Activated CD8-positive, alpha-beta T cell treated with anti-CD3 and anti-CD28 coated beads, Interleukin-2, amount 10 ng/mL, durations not matched to agents 7 days and 5 days (primary cell): Measurements from ENCODE around the gene HIP1R. TPM values are rescaled to one million over a fixed set of nuclear protein-coding genes. Genes with fewer than 3 reads are reported as not detected.
"Not testable (repeated sequence)": the region's sequence is repeated elsewhere in the genome, so short reads cannot be mapped to it uniquely, and the experiment has no call there.

Experiments
- ATAC-seq: fragments of 150-1000 bp; cut with Tn5 transposase; one replicate; pipeline ENCODE4 v1.10.0; 2021; ENCODE audit warnings: moderate library complexity
- CTCF ChIA-PET: fragments of 350-600 bp; sonication (Branson Sonifier 250); formaldehyde crosslinking; loops from one replicate; lab custom pipeline; 2021; ENCODE audit warnings: antibody characterized with exemption; lab: Charles Lee
- POLR2A ChIA-PET: fragments of 350-600 bp; sonication (Branson Sonifier 250); formaldehyde crosslinking; loops from one replicate; lab custom pipeline; 2021; ENCODE audit warnings: antibody characterized with exemption; lab: Charles Lee
- DNase-seq: peaks from one replicate; pipeline ENCODE4 v3.0.0-alpha.2; 2020
- H3K27ac Mint-ChIP-seq: one replicate; pipeline ENCODE4 v1.8.0; 2021; ENCODE audit warnings: mild to moderate bottlenecking, mixed read lengths
- H3K27me3 Mint-ChIP-seq: one replicate; pipeline ENCODE4 v1.8.0; 2021; ENCODE audit warnings: low read depth, mixed read lengths
- H3K36me3 Mint-ChIP-seq: one replicate; pipeline ENCODE4 v1.8.0; 2021; ENCODE audit warnings: low read depth, mixed read lengths
- H3K4me1 Mint-ChIP-seq: one replicate; pipeline ENCODE4 v1.8.0; 2021; ENCODE audit warnings: low read depth, mixed read lengths
- H3K4me3 Mint-ChIP-seq: one replicate; pipeline ENCODE4 v1.8.0; 2021; ENCODE audit warnings: mild to moderate bottlenecking, mixed read lengths
- H3K9me3 Mint-ChIP-seq: one replicate; pipeline ENCODE4 v1.8.0; 2022; ENCODE audit warnings: mixed read lengths; ENCODE audit not compliant: insufficient read depth
- total RNA-seq, 2 experiments: library from RNA; stranded (reverse); gene quantifications; one replicate each; pipeline ENCODE4 v1.2.3, GENCODE V29; 2021

Gene HIP1R
- total RNA-seq, 2 experiments from 2014 or later: 36.2 to 37.4 TPM

GRCh38 chr12:122884860-122885259 lies 49.6 kb downstream of the HIP1R start:
- ChIA-PET CTCF (no interaction called here), POLR2A (no interaction called here)
- ATAC-seq: no peak
- H3K9me3 Mint-ChIP-seq: peaks cover 4% of the 10 kb centered on the region
- peaks cover 25% of the 10 kb centered on the region for H3K36me3 Mint-ChIP-seq
- no peak overlapping the region for H3K4me3 Mint-ChIP-seq
- no peak for DNase-seq
- H3K4me1 Mint-ChIP-seq: peaks cover 85% of the 10 kb centered on the region
- no peak overlapping the region for H3K27ac Mint-ChIP-seq
- H3K27me3 Mint-ChIP-seq: no peaks in the 10 kb centered on the region

GRCh38 chr12:122886161-122886560 lies 50.9 kb downstream of the HIP1R start:
- Mint-ChIP-seq H3K27me3 (no peaks in the 10 kb centered on the region), H3K4me1 (peaks cover 85% of the 10 kb centered on the region), H3K4me3 (no peak overlapping the region), H3K9me3 (peaks cover 4% of the 10 kb centered on the region), H3K27ac (no peak overlapping the region), H3K36me3 (peaks cover 18% of the 10 kb centered on the region)
- no peak for ATAC-seq
- POLR2A ChIA-PET: interaction anchor here (1.1 to 1.7 kb wide), 2 partner anchors 12 to 23 kb away, joined by 3 to 5 read pairs; no protein-coding TSS in a partner anchor
- DNase-seq: no peak
- CTCF ChIA-PET: interaction anchor here (1.0 to 1.3 kb wide), 3 partner anchors 9 to 25 kb away, joined by 3 read pairs; no protein-coding TSS in a partner anchor

DNA sequence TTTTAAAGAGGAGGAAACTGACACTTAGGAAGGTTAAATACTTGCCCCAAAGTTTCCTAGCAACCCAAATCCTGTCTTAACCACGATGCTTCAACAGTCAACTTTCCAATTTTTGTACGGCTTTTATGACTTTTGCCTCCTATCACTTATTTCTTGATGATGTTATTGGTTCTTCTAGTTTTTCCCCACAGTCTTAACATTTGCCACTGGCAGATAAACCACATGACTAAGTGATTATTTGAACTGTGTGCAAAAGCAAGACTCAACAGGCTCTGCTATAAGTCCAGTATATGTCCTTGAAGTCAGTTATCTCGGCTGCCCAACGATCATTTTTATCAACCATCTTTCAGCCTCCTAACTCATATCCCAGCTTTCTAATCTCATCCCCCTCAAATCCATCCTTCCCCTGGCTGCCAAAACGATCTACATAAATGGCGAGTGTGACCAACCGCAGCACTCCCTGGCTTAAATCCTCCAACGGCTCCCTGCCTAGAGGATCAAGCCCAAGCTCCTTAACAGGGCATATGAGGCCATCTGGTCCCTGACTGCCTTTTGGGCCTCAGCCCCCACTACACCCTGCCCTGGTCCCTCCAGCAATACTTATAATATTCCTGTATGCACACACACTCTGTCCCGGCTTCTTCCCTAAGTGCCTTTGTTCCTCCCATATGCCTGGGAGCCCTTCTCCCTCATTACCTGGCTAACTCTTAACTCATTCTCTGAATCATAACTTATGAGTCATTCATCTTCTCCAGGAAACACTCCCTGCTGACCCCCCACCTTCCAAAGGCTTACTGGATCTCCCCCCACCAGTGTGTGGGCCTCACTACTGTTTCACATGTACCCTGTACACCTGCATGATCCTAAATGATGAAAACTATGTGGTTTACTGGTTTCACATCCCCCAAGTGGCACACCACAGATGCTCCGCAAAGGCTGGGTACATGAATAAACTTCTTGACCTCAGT lies 51.9 kb downstream of the HIP1R start:
- peaks cover 4% of the 10 kb centered on the region for H3K9me3 Mint-ChIP-seq
- DNase-seq (peak; percentile 68), ATAC-seq (peak; percentile 45)
- peak overlapping the region; percentile 96 for H3K27ac Mint-ChIP-seq
- H3K4me3 Mint-ChIP-seq: peak overlapping the region; percentile 77
- H3K36me3 Mint-ChIP-seq: peaks cover 18% of the 10 kb centered on the region
- peaks cover 86% of the 10 kb centered on the region for H3K4me1 Mint-ChIP-seq
- CTCF ChIA-PET: interaction anchor here (1.1 to 2.4 kb wide), 6 partner anchors 9 to 66 kb away, joined by 3 to 18 read pairs (median 7); partner anchors contain the start of gene HIP1R
- POLR2A ChIA-PET: interaction anchor here (0.6 to 1.8 kb wide), 5 partner anchors 9 to 157 kb away, joined by 3 to 10 read pairs (median 5); partner anchors contain the start of gene VPS37B
- H3K27me3 Mint-ChIP-seq: no peaks in the 10 kb centered on the region

- POLR2A ChIA-PET: interaction anchor here (1.6 to 1.8 kb wide), 2 partner anchors 8 to 10 kb away, joined by 7 to 10 read pairs; partner anchors contain the start of gene VPS37B
- Mint-ChIP-seq H3K27ac (peak overlapping the region; percentile 96), H3K4me1 (peaks cover 86% of the 10 kb centered on the region), H3K4me3 (peak overlapping the region; percentile 77), H3K9me3 (peaks cover 4% of the 10 kb centered on the region), H3K27me3 (no peaks in the 10 kb centered on the region), H3K36me3 (peaks cover 22% of the 10 kb centered on the region)
- CTCF ChIA-PET: interaction anchor here (0.6 to 2.4 kb wide), 10 partner anchors 8 to 94 kb away, joined by 3 to 18 read pairs (median 7); partner anchors contain the start of gene HIP1R
- ATAC-seq (peak; percentile 24), DNase-seq (no peak)
Observed at GRCh38 chr12:122887819-122888212, 52.6 kb downstream of the HIP1R start.

DNA sequence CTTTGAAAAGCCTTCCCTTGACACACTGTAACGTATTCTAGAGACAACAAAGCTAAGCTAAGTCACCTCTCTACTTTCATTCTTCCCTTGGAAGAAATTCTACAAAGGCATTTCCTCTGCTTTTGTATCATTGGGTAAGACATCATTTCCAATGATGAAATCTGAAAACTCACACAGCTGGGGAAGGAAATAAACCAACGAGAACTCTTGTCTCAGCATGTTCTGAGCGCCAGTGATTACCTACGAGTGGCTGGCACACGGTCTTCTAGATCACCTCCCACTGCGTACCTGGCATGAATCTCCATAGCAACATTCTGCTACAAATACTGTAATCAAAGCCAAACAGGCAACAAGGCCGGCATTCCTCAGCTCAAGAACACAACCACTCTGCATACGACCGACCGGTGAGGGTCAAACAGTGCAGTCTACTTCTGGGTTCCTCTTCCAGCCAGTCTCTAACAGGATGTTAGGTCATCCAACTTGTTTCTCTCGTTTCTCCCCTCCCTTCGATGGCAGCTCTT lies 53.0 kb downstream of the HIP1R start:
- H3K4me1 Mint-ChIP-seq: peaks cover 84% of the 10 kb centered on the region
- peak; percentile 78 for ATAC-seq
- DNase-seq: peak; percentile 63
- H3K9me3 Mint-ChIP-seq: peaks cover 4% of the 10 kb centered on the region
- no peaks in the 10 kb centered on the region for H3K27me3 Mint-ChIP-seq
- CTCF ChIA-PET: interaction anchor here (0.6 to 2.4 kb wide), 10 partner anchors 8 to 94 kb away, joined by 3 to 18 read pairs (median 7); partner anchors contain the start of gene HIP1R
- POLR2A ChIA-PET: interaction anchor here (1.5 to 1.8 kb wide), 3 partner anchors 8 to 78 kb away, joined by 6 to 10 read pairs (median 7); partner anchors contain the start of genes ABCB9 and VPS37B
- peaks cover 21% of the 10 kb centered on the region for H3K36me3 Mint-ChIP-seq
- peak overlapping the region; percentile 96 for H3K27ac Mint-ChIP-seq
- peak overlapping the region; percentile 77 for H3K4me3 Mint-ChIP-seq

- ATAC-seq (no peak), DNase-seq (no peak)
- CTCF ChIA-PET: interaction anchor here (0.8 to 2.4 kb wide), 9 partner anchors 8 to 63 kb away, joined by 3 to 18 read pairs (median 5); no protein-coding TSS in a partner anchor
- H3K9me3 Mint-ChIP-seq: no peaks in the 10 kb centered on the region
- no peaks in the 10 kb centered on the region for H3K27me3 Mint-ChIP-seq
- POLR2A ChIA-PET: interaction anchor here (1.2 to 1.5 kb wide), 2 partner anchors 8 to 76 kb away, joined by 3 to 6 read pairs; partner anchors contain the start of gene ABCB9
- peak overlapping the region; percentile 21 for H3K27ac Mint-ChIP-seq
- H3K4me3 Mint-ChIP-seq: peak overlapping the region; percentile 6
- H3K36me3 Mint-ChIP-seq: peaks cover 19% of the 10 kb centered on the region
- H3K4me1 Mint-ChIP-seq: peaks cover 88% of the 10 kb centered on the region
Observed at GRCh38 chr12:122889761-122890520, 54.7 kb downstream of the HIP1R start.

GRCh38 chr12:122891661-122892525 lies 56.6 kb downstream of the HIP1R start:
- peaks cover 90% of the 10 kb centered on the region for H3K4me1 Mint-ChIP-seq
- no peak for ATAC-seq
- no peaks in the 10 kb centered on the region for H3K27me3 Mint-ChIP-seq
- POLR2A ChIA-PET: no interaction called here
- no peak overlapping the region for H3K4me3 Mint-ChIP-seq
- peaks cover 25% of the 10 kb centered on the region for H3K36me3 Mint-ChIP-seq
- no peak overlapping the region for H3K27ac Mint-ChIP-seq
- DNase-seq: no peak
- peaks cover 5% of the 10 kb centered on the region for H3K9me3 Mint-ChIP-seq
- CTCF ChIA-PET: interaction anchor here (1.1 to 1.7 kb wide), 4 partner anchors 11 to 31 kb away, joined by 3 to 5 read pairs (median 4); no protein-coding TSS in a partner anchor

GRCh38 chr12:122892724-122893123 lies 57.5 kb downstream of the HIP1R start:
- H3K27ac Mint-ChIP-seq, H3K27me3 Mint-ChIP-seq, ATAC-seq, POLR2A ChIA-PET, DNase-seq, H3K9me3 Mint-ChIP-seq, H3K4me3 Mint-ChIP-seq: not testable (repeated sequence)
- Mint-ChIP-seq H3K36me3 (peaks cover 25% of the 10 kb centered on the region), H3K4me1 (peaks cover 89% of the 10 kb centered on the region)
- CTCF ChIA-PET: interaction anchor here (1.7 kb wide), 1 partner anchor 16 kb away, joined by 4 read pairs; no protein-coding TSS in a partner anchor

GRCh38 chr12:122893208-122894153 lies 58.2 kb downstream of the HIP1R start:
- ChIA-PET POLR2A (interaction anchor here (0.8 to 1.4 kb wide), 2 partner anchors 10 to 32 kb away, joined by 5 to 8 read pairs; no protein-coding TSS in a partner anchor), CTCF (interaction anchor here (1.1 to 2.0 kb wide), 4 partner anchors 14 to 33 kb away, joined by 4 to 8 read pairs (median 6); no protein-coding TSS in a partner anchor)
- ATAC-seq (no peak), DNase-seq (no peak)
- Mint-ChIP-seq H3K27me3 (no peaks in the 10 kb centered on the region), H3K4me1 (peaks cover 89% of the 10 kb centered on the region), H3K4me3 (peak overlapping the region; percentile 85), H3K27ac (no peak overlapping the region), H3K36me3 (peaks cover 25% of the 10 kb centered on the region), H3K9me3 (peaks cover 5% of the 10 kb centered on the region)
